CD4-positive, alpha-beta T cell treated with Interferon gamma for 1 hour (primary cell): Measurements from ENCODE around the gene ARSI.
"Not testable (repeated sequence)": the region's sequence is repeated elsewhere in the genome, so short reads cannot be mapped to it uniquely, and the experiment has no call there.

Experiments
- DNase-seq: peaks from one replicate; pipeline ENCODE4 v3.0.0-alpha.2; 2020

The ARSI gene

DNA sequence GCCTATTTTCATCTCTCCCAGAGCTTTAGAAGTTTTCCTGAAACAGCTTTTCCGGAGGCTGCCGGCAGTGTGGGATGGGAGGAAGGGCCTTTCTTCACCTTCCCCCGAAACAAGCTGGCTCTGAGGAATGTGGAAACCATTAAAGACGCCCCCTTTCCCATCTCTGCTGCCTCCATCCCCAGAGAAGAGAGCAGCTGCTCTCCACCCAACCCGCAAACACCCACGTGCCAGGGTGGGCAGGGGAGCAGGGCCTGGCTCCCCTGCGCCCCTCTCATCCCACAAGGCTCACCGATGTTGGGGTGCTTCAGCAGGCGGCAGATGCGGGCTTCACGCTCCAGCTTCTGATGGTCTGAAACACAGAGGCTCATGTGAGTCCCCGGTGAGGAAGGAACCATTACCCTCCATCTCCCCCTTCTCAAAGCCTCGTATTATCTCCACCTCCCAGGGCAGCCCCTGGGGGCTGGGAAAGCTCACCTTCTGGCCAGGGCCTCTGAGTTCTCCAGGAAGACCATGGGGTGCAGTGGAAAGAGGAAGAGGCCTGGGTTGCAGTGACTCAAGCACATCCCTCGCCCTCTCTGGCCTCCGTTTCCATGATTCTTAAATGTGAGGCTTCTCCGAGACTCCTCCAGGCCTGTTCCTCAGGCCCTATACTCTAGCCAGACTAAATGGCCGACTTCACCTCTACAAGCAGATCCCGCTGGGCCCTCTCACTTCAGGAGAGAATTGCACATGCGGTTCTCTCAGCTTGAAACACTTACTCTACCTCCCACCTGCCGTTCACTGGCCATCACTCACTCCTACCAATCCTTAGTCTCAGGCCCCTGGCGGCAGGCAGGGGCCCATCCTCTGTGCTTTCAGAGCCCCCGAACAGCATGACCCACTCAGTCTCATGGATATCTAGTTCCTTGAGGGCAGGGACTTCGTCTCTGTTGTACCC is 37.8 kb downstream of the ARSI start:
- no peak for DNase-seq

DNA sequence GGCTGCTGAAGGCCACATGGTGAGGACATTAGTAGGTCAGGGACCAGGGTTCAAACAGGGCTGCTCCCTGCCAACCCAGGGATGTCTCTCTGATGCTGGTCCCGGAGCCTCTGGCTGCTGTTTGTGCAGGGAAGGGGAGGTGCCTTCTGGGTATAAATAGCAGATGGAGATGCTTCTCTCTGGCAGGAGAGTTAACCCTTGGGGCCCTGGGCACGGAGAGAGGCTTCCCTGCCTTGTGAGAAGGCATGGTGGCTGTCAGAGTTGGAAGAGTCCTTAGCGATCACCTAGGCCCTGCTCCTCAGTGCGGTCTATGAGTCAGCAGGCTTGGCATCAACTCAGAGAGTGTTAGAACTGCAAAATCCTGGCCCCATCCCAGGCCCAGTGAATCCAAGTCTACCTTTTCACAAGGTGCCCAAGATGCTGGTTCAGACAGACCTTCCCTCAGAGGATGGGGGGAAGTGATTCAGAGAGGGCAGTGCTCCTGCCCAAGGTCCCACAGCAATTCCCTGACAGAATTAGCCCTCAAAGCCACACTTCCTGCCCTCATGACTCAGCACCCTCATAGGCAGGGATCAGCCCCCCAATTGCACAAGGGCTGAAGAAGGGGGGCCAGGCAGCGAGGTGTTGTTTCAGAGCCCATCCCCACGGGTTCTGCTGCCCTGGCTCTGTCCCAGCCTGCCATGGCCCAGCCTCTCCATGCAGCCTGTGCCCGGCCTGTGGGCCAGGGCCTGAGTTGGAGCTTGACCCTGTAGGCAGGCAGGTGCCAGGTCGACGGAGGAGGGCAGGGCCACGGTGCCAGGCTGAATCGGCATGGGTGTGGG is 38.7 kb downstream of the ARSI start:
- DNase-seq = no peak

DNA sequence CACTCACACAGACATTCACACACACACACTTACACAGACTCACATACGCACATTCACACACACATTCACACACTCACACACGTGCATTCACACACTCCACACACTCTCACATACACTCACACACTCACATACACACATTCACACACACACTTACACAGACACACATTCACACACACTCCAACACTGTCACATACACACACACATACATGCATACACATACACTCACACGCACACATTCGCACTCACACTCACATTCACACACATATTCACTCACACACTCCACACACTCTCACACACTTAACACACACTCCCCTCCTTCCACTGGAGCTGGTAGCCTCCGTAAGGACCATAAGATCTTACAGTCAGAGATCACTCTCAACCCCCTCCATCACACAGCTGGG is 39.3 kb downstream of the ARSI start:
- no peak for DNase-seq

DNA sequence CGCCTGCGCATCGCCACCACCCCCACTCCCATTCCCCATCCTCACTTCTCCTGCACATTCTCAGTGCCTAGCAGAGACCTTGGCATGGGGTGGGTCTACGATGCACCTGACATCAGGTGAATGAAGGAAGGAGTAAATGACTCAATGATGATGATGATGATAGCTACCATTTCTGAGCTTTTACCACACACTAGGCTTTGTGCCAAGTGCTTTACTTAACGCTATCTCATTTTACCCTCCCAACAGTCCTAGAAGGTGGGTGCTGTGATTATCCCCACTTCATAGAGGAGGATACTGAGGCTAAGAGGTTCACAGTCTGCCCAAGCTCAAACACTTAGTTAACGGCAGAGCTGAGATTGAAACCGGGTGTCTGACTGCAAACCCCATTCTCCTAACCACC is 40.2 kb downstream of the ARSI start:
- DNase-seq = no peak

DNA sequence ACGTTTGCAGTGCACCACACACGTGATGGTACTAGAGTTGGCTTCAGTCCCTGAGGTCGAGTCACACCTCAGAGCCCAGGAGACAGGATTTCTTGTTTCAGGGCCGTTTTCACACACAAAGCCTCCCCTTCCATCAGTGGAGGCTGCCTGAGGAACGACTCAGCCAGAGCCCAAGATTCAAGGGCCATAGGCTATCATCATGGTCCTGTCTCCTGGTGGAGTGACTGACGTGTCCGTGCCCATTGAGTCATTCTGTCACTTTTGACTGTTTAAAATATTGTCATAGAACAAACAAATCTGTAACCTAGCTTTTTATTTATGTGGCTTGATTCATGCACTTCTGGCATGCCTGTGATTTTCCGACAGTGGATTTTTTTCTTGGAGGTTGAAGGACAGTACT is 41.5 kb downstream of the ARSI start:
- DNase-seq = no peak

DNA sequence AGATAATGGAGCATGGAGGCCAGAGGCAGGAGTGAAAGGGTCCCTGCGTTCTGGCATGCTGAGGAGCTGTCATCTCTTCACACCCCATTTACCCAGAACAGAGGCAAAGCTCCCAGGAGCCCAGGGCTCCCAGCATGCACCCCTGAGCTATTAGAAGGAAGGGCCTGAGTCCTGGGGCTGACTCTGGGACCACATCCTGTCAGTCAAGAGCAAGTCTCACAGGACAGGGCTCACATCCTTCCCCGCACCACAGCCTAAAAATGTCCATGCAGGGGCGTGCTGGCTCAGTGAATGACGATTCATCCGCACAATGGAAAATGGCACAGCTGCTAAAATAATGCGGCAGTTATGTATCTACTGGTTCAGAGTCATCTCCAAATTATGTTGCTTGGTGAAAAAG is 44.6 kb downstream of the ARSI start:
- no peak for DNase-seq

DNA sequence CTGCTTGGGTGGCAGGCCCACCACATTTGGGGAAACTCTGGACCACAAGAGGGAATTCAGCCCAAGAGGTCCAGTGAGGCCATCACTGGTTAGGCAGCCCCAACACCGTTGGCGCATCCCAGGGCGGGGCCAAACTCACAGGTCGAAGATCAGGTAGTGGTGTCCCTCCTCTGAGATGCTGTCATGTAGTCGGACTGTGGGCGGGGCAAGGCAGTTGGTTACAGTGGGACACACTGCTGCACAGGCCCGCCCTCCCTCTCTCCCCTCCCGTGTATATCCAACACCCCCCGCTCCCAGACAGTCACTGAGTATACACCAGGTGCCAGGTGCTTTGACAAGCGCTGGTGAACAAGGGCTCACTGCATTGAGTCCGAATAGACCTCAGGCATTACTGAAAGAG is 45.3 kb downstream of the ARSI start:
- no peak for DNase-seq

DNA sequence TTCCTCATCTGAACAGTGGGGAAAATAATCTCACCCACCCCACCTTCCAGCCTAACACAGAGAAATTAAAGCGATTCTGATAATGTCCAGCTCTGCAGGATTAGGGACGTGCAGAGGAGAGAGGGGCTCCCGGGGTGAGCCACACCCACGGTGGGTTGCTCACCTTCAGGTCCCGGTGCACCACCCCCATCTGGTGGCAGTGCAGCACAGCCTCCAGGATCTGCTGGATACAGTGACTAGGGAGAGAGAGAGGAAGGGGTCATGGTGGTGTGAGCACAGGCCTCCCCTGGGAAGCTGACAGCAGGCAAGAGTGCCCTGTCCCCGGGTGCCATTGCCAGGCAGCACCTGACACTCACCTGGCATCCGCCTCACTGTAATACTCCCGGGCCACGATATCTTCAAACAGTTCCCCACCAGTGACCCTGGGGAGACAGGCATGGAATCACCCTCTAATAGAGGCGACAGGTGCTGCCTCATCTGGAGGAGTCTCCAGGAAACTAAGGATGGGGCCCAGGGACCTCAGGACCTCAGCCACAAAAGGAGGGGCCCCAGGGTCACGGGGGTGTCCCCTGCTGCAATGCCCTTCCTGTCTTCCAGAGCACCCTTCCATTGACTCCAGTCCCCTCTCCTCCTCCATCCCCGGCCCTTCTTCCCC is 46.2 kb downstream of the ARSI start:
- no peak for DNase-seq

DNA sequence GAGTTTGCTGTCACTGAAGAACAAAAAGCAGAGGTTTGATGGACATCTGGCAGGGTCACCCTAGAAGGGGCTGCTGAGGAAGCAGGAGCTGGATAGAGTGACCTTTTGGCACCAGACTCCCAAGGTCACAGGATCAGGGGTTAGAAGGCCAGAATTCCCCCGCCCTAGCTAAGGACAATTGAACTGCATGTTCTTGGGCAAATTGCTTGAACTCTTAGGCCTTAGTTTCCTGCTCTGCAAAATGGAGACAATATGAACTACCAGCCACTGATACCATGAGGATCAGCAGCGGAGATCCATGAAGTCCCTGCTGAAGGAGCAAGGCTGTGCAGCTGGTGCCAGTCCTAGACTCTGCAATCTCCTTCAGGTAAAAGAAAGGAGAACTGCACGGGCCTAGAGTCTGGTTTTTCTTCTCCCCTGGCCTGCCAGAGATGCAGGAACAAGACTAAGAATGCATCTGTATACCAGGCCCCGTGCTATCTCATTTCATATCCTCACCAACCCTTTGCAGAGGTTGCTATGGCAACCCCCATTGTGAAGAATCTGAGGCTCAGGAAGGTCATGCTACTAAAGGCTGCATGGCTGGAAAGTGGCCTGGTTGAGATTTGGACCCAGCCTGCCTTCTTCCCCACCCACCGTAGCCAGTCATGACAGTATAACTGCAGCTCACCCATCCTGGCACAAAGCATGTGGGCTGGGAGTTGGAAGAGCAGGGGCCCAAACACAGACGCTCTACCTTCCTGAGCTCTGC is 46.9 kb downstream of the ARSI start:
- no peak for DNase-seq

DNA sequence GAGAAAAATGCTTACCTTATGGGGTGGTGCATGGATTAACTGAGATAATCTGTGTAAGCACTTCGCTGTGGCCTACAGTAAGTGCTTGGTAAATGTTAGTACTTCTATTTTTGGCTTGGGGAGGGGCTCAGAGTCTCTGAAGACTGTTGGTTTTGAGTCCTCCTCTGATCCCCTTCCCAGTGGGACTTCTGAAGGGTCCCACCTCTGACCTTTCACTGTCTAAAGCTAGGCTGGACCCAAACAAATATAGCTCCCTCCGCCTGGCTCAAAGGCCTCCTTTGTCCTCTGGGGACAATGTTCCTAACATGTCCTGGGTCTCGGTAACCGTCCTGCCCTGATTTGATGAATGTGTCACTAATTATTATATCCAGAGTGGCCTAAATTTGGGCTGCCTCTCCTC is 47.9 kb downstream of the ARSI start:
- no peak for DNase-seq

DNA sequence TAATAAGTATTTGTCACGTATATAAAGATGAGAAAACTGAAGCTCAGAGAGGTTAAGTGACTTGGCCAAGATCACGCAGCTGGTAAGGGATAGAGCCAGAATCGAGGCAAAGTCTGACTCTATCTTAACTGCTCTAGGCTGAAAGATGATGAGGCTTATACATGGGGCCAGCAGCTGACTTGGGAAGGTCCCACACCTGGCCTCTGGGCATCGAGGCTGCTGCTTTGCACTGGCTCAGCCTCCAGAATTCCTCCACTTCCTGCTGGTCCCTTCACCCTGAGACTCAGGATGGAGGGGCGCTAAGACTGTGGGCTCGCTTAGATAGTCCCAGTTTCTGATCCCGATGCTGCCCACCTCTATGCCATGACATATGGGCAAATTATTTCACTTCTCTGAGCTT is 48.3 kb downstream of the ARSI start:
- no peak for DNase-seq

DNA sequence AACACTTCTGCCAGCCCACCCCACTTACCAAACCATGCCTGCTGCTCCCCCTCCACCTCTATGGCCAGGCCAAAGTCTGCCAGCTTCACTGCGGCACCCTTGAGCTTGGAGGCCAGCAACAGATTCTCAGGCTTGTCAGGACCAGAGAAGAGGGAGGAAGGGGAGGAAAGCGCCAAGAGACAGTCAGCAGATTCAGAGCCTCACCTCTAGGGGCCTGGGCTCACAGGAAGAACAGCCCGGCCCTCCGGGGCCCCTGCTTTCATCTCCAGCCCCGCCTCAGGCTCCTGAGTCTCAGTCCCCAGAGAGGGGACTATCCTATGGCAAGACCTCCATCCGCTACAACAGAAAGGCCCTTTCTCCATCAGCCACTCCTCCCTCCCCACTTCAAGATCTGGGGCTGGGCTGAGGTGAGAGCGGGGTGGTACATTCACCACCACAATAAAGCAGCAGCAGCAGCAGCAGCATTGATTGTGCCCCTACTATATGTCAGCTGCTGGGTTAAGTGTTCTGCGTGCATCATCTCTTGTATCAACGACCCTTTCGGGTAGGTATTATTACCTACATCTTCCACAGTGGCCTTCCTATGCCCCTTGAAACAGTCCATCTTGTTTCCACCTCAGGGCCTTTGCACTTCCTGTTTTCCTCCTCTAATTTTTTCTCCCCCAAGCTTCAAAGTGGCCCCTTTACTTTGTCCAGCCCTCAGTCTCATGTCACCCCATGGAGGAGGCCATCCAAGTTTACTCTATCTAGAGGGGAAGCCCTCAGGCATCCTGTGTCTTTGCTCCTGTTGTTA is 49.1 kb downstream of the ARSI start:
- no peak for DNase-seq

DNA sequence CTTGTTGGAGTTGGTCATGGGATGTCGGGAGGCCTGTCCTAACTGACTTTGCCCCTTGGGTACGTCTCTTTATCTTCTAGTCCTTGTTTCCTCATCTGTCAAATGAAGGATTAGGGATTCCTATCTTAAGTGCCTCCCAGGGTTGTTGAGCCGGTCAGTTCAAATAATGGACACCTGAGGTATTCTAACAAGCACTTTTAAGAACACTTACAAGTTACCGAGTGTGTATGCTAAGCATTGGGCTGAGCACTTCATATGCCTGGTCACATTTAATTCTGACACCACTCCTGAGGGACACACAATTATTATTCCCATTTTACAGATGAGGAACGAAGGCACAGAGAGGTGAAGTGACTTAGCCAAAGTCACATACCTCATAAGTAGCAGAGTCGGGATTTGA is 50.2 kb downstream of the ARSI start:
- DNase-seq = no peak

DNA sequence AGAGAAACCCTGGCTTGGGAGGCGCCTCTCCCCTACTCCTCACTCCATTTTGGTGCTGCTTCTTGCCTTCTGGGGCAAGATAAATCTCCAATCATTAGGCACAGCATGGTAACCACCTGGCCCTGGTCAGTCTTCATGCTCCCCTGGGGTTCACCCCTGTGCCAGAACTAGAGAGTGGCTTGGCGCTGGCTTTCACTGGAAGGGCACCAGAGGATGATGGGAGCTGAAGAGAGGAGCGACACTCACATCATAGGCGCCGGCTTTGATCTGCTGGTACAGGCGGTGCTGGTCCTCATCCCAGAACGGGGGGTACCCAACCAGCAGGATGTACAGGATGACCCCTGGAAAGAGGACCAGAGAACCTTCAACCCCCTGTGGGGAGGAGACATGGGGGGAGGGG is 51.2 kb downstream of the ARSI start:
- no peak for DNase-seq

DNA sequence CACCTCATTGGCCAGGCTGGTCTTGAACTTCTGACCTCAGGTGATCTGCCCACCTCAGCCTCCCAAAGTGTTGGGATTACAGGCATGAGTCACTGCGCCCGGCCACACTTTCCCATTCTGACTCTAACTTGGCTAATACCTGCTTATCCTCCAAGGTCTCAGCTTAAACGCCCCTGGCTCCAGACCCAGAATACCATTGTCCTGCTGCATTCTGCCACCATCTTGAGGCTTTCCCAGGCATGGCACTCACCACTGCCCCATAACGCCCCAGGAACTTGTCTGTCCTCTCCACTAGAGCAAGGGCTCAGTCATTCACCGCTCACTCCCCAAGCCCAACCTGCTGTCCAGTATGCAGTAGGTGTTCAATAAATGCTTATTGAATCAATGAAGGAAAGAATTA is 53.0 kb downstream of the ARSI start:
- DNase-seq = no peak

DNA sequence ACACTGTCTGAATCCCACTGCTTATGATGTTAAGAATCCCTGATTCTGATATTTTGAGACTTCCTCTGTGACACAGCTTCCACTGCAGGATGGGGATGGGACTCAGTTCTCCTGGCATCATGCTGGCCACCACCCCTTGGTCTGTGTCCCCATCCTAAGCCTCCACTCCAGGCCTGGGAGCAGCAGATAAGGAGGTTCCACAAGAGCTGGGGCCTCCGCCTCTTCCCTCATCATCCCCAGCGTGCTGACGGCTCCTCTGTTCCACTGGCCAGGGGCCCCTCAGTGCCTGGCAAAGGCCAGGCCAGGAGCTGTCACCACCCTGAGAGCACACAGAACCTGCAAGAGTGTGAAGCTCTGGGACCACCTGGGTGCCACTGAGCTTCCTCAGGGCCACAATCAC is 53.8 kb downstream of the ARSI start:
- no peak for DNase-seq

DNA sequence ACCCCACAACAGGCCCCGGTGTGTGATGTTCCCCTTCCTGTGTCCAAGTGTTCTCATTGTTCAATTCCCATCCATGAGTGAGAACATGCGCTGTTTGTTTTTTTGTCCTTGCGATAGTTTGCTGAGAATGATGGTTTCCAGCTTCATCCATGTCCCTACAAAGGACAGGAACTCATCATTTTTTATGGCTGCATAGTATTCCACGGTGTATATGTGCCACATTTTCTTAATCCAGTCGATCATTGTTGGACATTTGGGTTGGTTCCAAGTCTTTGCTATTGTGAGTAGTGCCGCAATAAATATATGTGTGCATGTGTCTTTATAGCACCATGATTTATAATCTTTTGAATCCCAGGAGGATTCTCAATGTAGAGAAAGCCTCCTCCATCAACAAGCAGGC is 54.2 kb downstream of the ARSI start:
- DNase-seq = not testable (repeated sequence)

DNA sequence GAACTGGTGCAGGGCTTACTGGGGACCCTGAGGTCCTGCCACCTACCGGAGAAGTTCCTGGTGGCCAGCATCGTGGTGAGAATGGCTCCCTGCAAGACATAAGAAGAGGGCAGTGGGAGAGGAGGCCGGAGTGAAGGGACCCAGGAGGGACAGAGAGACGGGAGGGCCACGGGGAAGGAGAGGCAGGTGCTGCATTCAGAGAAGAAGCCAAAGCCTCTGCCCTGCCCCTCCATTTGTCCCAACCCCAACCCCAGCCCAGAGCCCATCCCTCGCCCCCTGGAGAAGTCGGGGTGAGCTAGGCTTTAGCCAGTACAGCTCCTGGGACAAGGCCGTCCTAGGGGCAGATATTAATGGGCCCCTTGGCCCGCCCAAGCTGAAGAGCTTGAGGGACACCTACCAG is 55.0 kb downstream of the ARSI start:
- no peak for DNase-seq

DNA sequence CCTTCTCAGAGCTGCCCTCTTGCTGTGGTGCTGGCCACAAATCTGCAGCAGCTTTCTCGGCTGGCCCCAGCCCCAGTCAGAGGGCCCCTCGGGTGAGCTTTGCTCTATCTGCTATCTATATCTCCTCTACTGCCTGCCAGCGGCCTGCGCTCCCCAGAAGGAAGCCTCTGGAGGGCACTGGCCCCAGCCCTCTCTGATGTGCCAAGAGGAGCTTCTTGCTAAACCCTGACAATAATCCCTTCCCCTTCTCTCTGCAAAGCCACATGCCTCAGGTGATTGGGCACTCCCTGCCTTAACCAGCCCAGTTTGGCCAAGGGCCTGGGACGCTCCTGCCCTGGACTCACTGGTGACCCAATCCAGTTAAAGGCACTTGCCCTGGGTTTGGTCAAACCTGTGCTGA is 55.9 kb downstream of the ARSI start:
- DNase-seq = no peak

DNA sequence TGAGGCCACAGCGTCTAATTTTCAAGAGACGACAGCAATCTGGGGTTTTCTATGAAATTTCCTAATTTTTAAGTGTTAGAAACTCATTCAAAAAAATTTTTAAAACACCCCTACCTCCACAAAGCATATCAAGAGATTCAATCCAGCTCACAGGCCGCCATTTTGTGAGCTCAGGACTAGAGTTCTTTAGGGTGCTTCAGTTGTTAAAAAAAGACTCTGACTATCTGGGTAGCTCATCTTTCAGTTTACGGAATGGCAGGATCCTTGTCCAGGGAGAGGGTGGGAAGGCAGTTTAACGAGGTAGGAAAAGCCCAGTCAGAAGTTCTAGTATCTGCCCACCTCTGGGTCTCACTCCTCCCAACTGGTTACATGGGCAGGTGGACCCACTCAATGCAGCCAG is 56.3 kb downstream of the ARSI start:
- DNase-seq = no peak
